IPS DF 6.9 (cell line): Measurements from ENCODE around the gene NAP1L5.
A peak's percentile ranks its signal among the peaks of the same experiment; 100 is the strongest.

Experiments used
- DNase-seq: peaks from one replicate; pipeline ENCODE4 v3.0.0-alpha.2; 2013; ENCODE audit warnings: low read depth, low spot score
- H3K27ac ChIP-seq: one replicate; pipeline ENCODE4 v1.5.1; 2013; ENCODE audit warnings: low read length, control low read depth
- H3K27me3 ChIP-seq: 2 replicates; pipeline ENCODE4 v1.6.1; 2013; ENCODE audit warnings: mild to moderate bottlenecking, low read length; ENCODE audit not compliant: control insufficient read depth, insufficient read depth
- H3K36me3 ChIP-seq: 2 replicates; pipeline ENCODE4 v1.6.1; 2013; ENCODE audit warnings: low read length; ENCODE audit not compliant: control insufficient read depth, insufficient read depth
- H3K4me1 ChIP-seq: 2 replicates; pipeline ENCODE4 v1.6.1; 2013; ENCODE audit warnings: low read length; ENCODE audit not compliant: control insufficient read depth, insufficient read depth
- H3K4me3 ChIP-seq: 2 replicates; pipeline ENCODE4 v1.5.1; 2013; ENCODE audit warnings: mild to moderate bottlenecking, low read length
- H3K9me3 ChIP-seq: 2 replicates; pipeline ENCODE4 v1.6.1; 2013; ENCODE audit warnings: low read length, inconsistent platforms; ENCODE audit not compliant: control insufficient read depth, insufficient read depth
- WGBS: extraction: QIAGEN DNeasy Blood & Tissue Kit; methylation state at CpG from one replicate; pipeline ENCODE4 v1.1.7; 2013; ENCODE audit warnings: mixed read lengths, missing lambda C conversion rate; ENCODE audit not compliant: insufficient read length, insufficient coverage; 5-methylcytosine and 5-hydroxymethylcytosine counted together

NAP1L5 gene

DNA sequence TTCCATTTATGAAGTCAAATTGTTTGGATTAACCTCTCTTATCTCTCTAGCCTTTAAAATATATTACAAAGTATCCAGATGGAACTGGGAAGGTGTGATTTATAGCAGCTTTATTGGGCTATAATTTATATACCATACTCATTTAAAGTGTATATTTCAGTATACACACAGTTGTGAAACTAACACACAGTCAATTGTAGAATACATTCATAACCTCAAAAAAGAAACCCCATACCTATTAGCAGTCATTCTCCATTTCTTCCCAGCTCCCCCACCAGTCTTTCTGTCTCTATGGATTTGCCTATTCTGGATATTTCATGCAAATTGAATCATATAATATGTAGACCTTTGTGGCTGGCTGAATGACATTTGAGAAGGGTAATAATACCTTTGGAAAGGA lies 7.6 kb upstream of the NAP1L5 start:
- Histone ChIP-seq H3K4me3 (no peak overlapping the region), H3K27me3 (no peaks in the 10 kb centered on the region), H3K36me3 (no peaks in the 10 kb centered on the region), H3K4me1 (no peaks in the 10 kb centered on the region), H3K27ac (no peak overlapping the region), H3K9me3 (no peaks in the 10 kb centered on the region)
- DNase-seq: no peak

DNA sequence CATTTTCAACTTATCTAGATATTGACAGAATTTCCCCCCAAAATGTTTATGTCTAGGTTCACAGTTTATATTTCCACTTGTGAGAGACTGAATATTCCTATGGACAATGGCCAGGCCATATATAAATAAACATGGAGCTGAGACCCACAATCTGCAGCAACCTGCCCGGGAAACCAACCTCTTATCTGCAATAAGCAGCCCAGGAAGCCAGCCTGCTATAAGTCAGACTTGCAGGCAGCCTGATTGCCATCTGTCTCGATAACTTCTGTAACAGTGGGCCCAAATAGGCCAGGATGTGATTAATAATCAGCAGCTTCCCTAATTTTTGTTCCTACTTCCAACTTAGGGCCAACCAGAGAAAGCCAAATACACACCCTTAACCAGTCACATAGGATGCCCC lies 5.2 kb upstream of the NAP1L5 start:
- Histone ChIP-seq H3K27me3 (no peaks in the 10 kb centered on the region), H3K4me1 (no peaks in the 10 kb centered on the region), H3K4me3 (no peak overlapping the region), H3K9me3 (no peaks in the 10 kb centered on the region), H3K27ac (no peak overlapping the region), H3K36me3 (no peaks in the 10 kb centered on the region)
- no peak for DNase-seq
- WGBS: no CpG with 5 or more reads among the region's 2 CpGs

DNA sequence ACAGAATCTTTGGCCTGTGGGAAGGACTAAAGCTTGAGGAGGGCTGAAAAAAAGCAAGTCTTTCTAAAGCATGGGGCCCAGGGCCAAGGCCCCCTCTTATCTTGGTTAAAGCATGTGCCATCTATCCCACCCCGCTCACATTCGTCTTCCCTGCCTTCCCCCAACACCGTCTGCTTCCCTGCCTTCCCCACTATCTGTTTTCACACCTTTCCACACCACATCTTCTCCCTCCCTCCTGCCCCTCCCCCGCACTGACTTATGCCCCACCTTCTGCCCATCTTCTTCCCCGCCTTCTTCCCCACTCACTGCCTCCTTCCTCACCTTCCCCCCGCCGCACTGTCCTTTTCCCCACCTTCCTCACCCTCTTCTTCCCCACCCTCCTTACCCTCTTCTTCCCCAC lies 890 bp upstream of the NAP1L5 start:
- no peaks in the 10 kb centered on the region; the same call in 1 of the 2 replicates for H3K4me1 ChIP-seq
- H3K27me3 ChIP-seq: no peaks in the 10 kb centered on the region
- no peak overlapping the region for H3K27ac ChIP-seq
- WGBS: 100% methylated on average over 1 of the region's 7 CpGs
- H3K4me3 ChIP-seq: no peak overlapping the region
- no peaks in the 10 kb centered on the region for H3K9me3 ChIP-seq
- no peak for DNase-seq
- no peaks in the 10 kb centered on the region for H3K36me3 ChIP-seq

DNA sequence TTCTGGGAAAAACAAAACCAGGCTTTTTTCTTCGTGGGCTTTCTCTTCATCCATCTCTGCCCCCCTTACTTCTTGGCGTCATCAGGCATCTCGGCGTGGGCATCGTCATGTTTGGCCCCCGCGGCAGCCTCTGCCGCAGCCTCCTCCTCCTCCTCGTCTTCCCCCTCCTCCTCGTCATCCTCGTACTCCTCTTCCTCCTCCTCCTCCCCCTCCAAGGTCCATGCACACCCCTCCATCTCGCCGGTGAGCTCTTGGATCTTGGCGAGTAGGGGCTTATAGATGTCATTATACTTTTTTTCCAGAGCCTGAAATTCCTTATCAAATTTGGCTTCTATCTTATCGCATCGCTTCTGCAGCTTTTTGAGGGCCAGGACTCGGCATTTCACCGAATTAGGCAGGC lies 488 bp downstream of the NAP1L5 start:
- Histone ChIP-seq H3K27ac (no peak overlapping the region), H3K27me3 (no peaks in the 10 kb centered on the region), H3K4me1 (no peaks in the 10 kb centered on the region; the same call in 1 of the 2 replicates), H3K36me3 (no peaks in the 10 kb centered on the region), H3K4me3 (peak overlapping the region; percentile 58; the same call in 1 of the 2 replicates), H3K9me3 (no peaks in the 10 kb centered on the region)
- WGBS: no CpG with 5 or more reads among the region's 18 CpGs
- no peak for DNase-seq

DNA sequence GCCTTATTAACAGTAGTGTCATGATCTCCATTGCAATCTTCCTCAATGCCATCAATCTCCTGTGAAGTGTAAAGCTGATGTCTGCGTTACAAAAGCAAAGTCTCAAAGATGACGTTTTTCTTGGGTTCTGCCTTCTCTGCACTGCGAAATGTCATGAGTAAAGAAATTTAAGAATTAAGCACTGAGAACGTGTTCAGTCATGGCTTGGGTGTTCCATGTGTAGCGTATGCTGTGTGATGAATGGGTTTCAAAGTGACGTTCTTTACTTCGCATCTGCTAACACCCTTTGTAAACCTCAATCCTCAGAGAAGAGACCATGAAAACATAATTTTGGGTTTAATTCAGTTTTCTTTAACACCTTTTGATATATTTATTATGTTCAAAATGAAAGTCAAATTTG lies 999 bp downstream of the NAP1L5 start:
- Histone ChIP-seq H3K27me3 (no peaks in the 10 kb centered on the region), H3K4me1 (no peaks in the 10 kb centered on the region; the same call in 1 of the 2 replicates), H3K36me3 (no peaks in the 10 kb centered on the region), H3K4me3 (no peak overlapping the region), H3K27ac (no peak overlapping the region), H3K9me3 (no peaks in the 10 kb centered on the region)
- no CpG with 5 or more reads among the region's 7 CpGs for WGBS
- no peak for DNase-seq

DNA sequence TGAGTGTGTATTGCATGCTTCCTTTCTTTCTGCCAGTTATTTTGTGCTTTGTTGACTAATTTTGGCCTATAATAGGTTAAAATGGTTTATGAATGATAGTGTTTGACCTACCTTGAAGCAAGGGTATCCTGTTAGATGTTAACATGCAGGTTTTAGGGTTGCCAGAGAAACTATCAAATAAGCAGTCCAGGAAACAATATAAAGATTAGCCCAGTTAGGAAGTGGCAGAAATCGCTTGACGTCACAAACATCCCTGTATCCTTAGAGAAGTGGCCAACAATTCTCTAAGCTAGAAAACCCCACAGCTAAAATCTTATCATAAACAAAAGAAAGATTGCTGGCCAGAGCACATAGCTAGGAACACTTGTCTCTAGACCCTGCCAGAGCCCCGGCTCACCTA lies 3.8 kb downstream of the NAP1L5 start:
- H3K4me3 ChIP-seq: no peak overlapping the region
- H3K27me3 ChIP-seq: no peaks in the 10 kb centered on the region
- no peaks in the 10 kb centered on the region for H3K9me3 ChIP-seq
- no peaks in the 10 kb centered on the region; the same call in 1 of the 2 replicates for H3K4me1 ChIP-seq
- no CpG with 5 or more reads among the region's 3 CpGs for WGBS
- no peak overlapping the region for H3K27ac ChIP-seq
- no peaks in the 10 kb centered on the region for H3K36me3 ChIP-seq
- no peak for DNase-seq

DNA sequence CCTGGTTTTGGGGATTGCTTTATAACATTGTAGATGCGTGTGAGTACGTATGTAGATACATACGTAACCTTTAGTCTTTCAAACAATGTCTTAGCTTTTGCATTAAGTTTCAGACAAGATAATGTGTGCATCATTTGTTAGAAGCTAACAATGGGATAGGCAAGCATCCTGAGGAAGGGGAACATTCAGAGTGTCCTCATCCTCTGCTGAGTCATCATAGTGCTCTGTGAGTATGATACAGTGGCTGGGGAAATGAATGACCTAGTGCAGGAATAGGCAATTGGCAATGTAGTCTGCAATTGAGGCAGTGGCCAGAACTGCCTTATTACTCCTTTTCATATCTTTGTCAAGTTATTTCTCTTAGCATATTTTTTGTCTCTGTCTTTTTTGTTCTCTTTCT lies 7.3 kb downstream of the NAP1L5 start:
- Histone ChIP-seq H3K4me3 (no peak overlapping the region), H3K27me3 (no peaks in the 10 kb centered on the region), H3K4me1 (no peaks in the 10 kb centered on the region), H3K27ac (no peak overlapping the region), H3K36me3 (no peaks in the 10 kb centered on the region), H3K9me3 (no peaks in the 10 kb centered on the region)
- no CpG with 5 or more reads among the region's 3 CpGs for WGBS
- DNase-seq: no peak

DNA sequence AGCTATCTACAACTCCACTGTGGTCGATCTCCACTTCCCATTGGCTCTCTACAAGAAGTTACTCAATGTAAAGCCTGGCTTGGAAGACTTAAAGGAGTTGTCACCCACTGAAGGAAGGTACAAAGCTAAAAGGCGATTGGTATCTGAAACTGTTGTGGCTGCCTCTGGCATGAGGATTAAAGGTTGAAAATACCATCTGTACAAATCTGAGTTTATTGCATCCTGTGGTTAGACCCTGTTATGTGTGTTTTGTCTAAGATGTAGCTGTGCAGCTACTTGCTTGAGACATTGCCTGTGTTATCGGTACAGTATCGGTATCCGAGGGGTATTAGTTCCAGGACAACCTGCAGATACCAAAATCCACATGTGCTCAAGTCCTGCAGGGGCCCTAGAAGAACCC lies 16.4 kb downstream of the NAP1L5 start:
- no CpG with 5 or more reads among the region's 5 CpGs for WGBS
- Histone ChIP-seq H3K4me1 (no peaks in the 10 kb centered on the region), H3K4me3 (no peak overlapping the region), H3K36me3 (no peaks in the 10 kb centered on the region), H3K9me3 (no peaks in the 10 kb centered on the region), H3K27me3 (no peaks in the 10 kb centered on the region; the same call in 1 of the 2 replicates), H3K27ac (no peak overlapping the region)
- no peak for DNase-seq

DNA sequence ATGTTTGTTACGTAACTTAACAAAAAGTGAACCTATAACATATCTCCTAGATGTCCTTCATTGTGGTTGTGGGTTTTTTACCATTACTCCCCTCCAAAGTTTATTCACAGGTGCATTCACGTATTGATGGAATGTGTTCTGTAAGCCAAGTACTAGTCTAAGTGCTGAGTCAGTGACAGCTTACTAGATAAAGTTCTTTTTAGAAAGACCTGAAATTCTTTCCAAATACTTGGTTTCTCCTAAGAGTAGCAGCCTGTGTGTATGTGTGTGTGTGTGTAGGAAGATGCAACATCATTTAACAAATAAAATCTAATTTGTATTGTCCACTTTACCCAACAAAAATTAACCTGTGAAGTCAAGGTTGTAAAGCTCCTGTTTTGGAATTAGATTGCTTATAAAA lies 22.1 kb downstream of the NAP1L5 start:
- Histone ChIP-seq H3K4me1 (no peaks in the 10 kb centered on the region; the same call in 1 of the 2 replicates), H3K27me3 (no peaks in the 10 kb centered on the region), H3K36me3 (no peaks in the 10 kb centered on the region), H3K4me3 (no peak overlapping the region), H3K27ac (no peak overlapping the region), H3K9me3 (no peaks in the 10 kb centered on the region)
- DNase-seq: no peak
- no CpG with 5 or more reads among the region's 2 CpGs for WGBS

DNA sequence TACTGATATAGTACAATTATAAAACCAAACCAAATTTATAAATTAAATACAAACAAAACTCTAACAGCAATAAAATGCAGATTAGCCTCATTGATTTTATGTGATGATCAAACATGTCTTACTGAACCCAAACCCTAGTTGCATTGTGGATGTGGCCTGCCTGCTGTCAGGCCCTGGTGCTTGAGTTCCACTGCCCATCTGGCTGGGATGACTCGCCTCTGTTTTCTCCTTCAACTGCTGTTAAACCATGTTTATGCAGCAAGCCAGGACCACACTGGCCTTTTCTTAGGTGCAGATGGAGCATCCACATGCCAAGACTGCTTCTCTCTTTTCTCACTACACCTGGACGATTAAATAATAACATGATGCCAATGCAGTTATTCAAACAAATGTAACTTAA lies 22.6 kb downstream of the NAP1L5 start:
- H3K4me3 ChIP-seq: no peak overlapping the region
- H3K9me3 ChIP-seq: no peaks in the 10 kb centered on the region
- H3K36me3 ChIP-seq: no peaks in the 10 kb centered on the region
- no peaks in the 10 kb centered on the region; the same call in 1 of the 2 replicates for H3K4me1 ChIP-seq
- no peaks in the 10 kb centered on the region for H3K27me3 ChIP-seq
- no peak for DNase-seq
- WGBS: no CpG with 5 or more reads among the region's 2 CpGs
- no peak overlapping the region for H3K27ac ChIP-seq

DNA sequence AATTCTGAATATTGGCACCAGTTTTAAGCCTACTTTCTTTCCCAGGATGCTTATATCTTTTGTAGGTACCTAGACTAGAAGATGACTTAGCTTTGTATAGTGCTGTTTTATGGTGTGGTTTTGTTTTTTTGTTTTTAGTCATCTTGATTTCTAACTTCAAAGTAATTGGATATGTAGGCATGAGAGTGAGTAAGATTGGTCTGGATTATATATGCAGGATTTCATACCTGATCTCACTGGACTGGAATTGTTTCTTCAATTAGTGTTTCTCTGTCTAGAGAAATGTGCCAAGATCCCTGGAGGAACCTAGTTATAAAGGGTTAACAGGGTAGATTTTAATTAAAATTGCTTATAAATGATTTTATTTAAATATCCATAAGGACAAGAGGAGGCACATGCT lies 23.1 kb downstream of the NAP1L5 start:
- Histone ChIP-seq H3K4me1 (no peaks in the 10 kb centered on the region; the same call in 1 of the 2 replicates), H3K4me3 (no peak overlapping the region), H3K27me3 (no peaks in the 10 kb centered on the region), H3K36me3 (no peaks in the 10 kb centered on the region), H3K9me3 (no peaks in the 10 kb centered on the region), H3K27ac (no peak overlapping the region)
- DNase-seq: no peak
